Aorta (tissue), 5 donors: Measurements from ENCODE around the gene FAM193A. TPM values are rescaled to one million over a fixed set of nuclear protein-coding genes. Genes with fewer than 3 reads are reported as not detected.

Source experiments
- ATAC-seq: fragments of 200-7000 bp; cut with Tn5 transposase; one replicate; pipeline ENCODE4 v1.9.1; 2022; ENCODE audit warnings: moderate library complexity; ENCODE audit not compliant: low FRiP score
- DNase-seq, 2 donors: peaks; one replicate each; pipeline ENCODE4 v3.0.0-alpha.2; 2020
- H3K27ac ChIP-seq, 2 donors: one replicate each; pipeline ENCODE4 v1.5.1; 2013; ENCODE audit warnings: low read length in 2 of 2, mild to moderate bottlenecking in 2 of 2, moderate library complexity in 2 of 2, control low read depth in 1 of 2, inconsistent platforms in 1 of 2, low read depth in 1 of 2
- H3K27me3 ChIP-seq, 2 donors: one replicate each; pipeline ENCODE4 v1.6.1; 2013; ENCODE audit warnings: control low read depth in 1 of 2, low read length in 1 of 2, mild to moderate bottlenecking in 1 of 2, moderate library complexity in 1 of 2; ENCODE audit not compliant: insufficient read depth in 2 of 2, control insufficient read depth in 1 of 2
- H3K36me3 ChIP-seq, 2 donors: one replicate each; pipeline ENCODE4 v1.6.1; 2013; ENCODE audit warnings: control low read depth in 1 of 2, low read length in 1 of 2, mild to moderate bottlenecking in 1 of 2; ENCODE audit not compliant: insufficient read depth in 2 of 2, control insufficient read depth in 1 of 2
- H3K4me1 ChIP-seq, 2 donors: one replicate each; pipeline ENCODE4 v1.6.1; 2013; ENCODE audit warnings: low read length in 2 of 2, control low read depth in 1 of 2, mild to moderate bottlenecking in 1 of 2, moderate library complexity in 1 of 2; ENCODE audit not compliant: insufficient read depth in 2 of 2, control insufficient read depth in 1 of 2
- H3K4me3 ChIP-seq, 2 donors: one replicate each; pipeline ENCODE4 v1.5.1; 2013; ENCODE audit warnings: low read length in 2 of 2, control low read depth in 1 of 2, mild to moderate bottlenecking in 1 of 2
- H3K9me3 ChIP-seq: one replicate; pipeline ENCODE4 v1.6.1; 2013; ENCODE audit warnings: mild to moderate bottlenecking, low read length; ENCODE audit not compliant: control insufficient read depth
- WGBS, 2 donors: extraction: QIAGEN DNeasy Blood & Tissue Kit; methylation state at CpG; one replicate each; pipeline ENCODE4 v1.1.7; 2013; 5-methylcytosine and 5-hydroxymethylcytosine counted together
- intact Hi-C, 2 donors: fragments of 100-400 bp; cut with DNase I; formaldehyde crosslinking; loops; one replicate each; pipeline versions ENCODE4 v1.14.2 to v1.15.0; 2022
- polyA plus RNA-seq, 2 donors: library from polyadenylated mRNA; stranded (reverse); fragments of 200-250 nt; gene quantifications; one replicate each; pipeline ENCODE4 v1.2.3, GENCODE V29; 2013
- total RNA-seq, 2 donors: library from RNA; stranded (reverse); fragmentation: NEBNext Ultra II Directional; extraction: Animal tissue kit (Norgen Biotek cat#: 25700); gene quantifications; one replicate each; pipeline ENCODE4 v1.2.1, GENCODE V29; 2021
- donor health status: healthy with polysubstance abuse.
- donor health status: Bipolar disorder and iron deficiency.
- donor health status: DM: no; HTN: no; CAD: no.
- donor health status: DM: no; HTN: no; CAD: no.
- donor health status: DM: yes; HTN: yes; CAD: no.

Gene FAM193A
- total and polyA plus RNA-seq, 4 donors = 4.6 to 41.6 (median 18.5) TPM

DNA sequence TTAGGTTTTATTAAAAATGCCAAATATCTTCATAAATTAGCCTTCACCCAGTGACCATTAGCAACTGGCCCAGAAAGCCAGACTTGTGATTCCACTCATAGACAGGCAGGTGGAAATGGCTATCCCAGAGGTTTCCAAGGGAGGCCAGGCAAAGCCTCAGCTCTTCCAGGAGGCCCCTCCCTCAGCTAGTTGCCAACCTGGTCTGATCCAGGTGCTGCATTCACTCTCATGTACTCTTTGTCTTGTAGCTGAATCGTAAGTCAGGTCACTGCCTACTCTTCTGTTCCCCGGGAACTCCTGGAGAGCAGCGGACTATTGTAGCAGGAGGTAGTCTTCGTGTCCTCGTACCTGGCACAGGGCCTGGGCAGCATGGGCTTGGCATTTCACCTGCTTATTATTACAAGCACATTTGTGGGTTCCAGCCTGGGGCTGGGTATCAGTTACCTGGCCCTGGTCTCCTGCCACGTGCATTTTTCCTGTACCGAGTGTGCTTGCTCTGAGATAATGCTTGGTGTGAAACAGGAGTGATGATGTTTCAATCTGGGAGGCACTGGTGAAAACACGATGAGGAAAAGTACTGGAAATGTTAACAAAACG, 101.6 kb downstream of the FAM193A start:
- DNase-seq (peak in 1 of 2 donors; percentile 36), ATAC-seq (no peak)
- no peak overlapping the region for H3K4me3 ChIP-seq
- H3K27ac ChIP-seq = no peak overlapping the region
- H3K4me1 ChIP-seq = no peaks in the 10 kb centered on the region
- H3K27me3 ChIP-seq = no peaks in the 10 kb centered on the region
- no peaks in the 10 kb centered on the region for H3K9me3 ChIP-seq
- intact Hi-C loops = no loop called here
- peaks cover 5 to 6% of the 10 kb centered on the region in 2 donors for H3K36me3 ChIP-seq
- WGBS, 2 donors = 87 to 89% methylated on average over 9 of the region's 9 CpGs

DNA sequence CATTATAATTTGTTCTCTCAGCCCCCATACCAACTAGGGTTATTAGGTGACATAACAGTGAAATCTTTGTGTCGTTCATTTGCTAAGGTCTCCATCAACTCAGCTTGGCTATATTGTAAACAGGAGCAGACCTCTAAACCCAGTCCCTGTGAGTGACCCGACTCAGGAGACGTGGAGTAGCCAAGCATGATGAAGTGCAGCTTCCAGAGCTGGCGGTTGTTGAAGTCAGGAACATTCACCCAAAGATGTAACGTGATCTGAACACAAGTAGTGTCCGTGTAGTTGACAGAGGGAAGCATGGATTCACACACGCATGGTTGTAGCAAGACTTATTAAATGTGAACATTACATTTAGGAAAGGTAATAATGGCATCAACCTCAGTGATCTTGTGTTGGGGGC, 102.3 kb downstream of the FAM193A start:
- Histone ChIP-seq H3K4me1 (no peaks in the 10 kb centered on the region), H3K36me3 (peaks cover 5 to 6% of the 10 kb centered on the region in 2 donors), H3K27ac (no peak overlapping the region), H3K9me3 (no peaks in the 10 kb centered on the region), H3K4me3 (no peak overlapping the region), H3K27me3 (no peaks in the 10 kb centered on the region)
- no peak for ATAC-seq
- intact Hi-C loops = no loop called here
- 89 to 90% methylated on average over 7 of the region's 7 CpGs for WGBS, 2 donors
- DNase-seq = no peak

GRCh38 chr4:2642968-2643367, 106.5 kb downstream of the FAM193A start:
- ATAC-seq = no peak
- no peaks in the 10 kb centered on the region for H3K9me3 ChIP-seq
- H3K27ac ChIP-seq = no peak overlapping the region
- H3K4me1 ChIP-seq = no peaks in the 10 kb centered on the region
- DNase-seq = peak in 1 of 2 donors; percentile 24
- no peaks in the 10 kb centered on the region for H3K27me3 ChIP-seq
- WGBS, 2 donors = 90 to 92% methylated on average over 7 of the region's 7 CpGs
- intact Hi-C loops = no loop called here
- no peak overlapping the region for H3K4me3 ChIP-seq
- peaks cover 5 to 8% of the 10 kb centered on the region in 2 donors for H3K36me3 ChIP-seq

- peak in 1 of 2 donors; percentile 40 for DNase-seq
- Histone ChIP-seq H3K27me3 (no peaks in the 10 kb centered on the region), H3K4me1 (no peaks in the 10 kb centered on the region), H3K4me3 (no peak overlapping the region), H3K36me3 (peaks cover 7 to 10% of the 10 kb centered on the region in 2 donors), H3K9me3 (no peaks in the 10 kb centered on the region), H3K27ac (no peak overlapping the region)
- no peak for ATAC-seq
- WGBS, 2 donors = 84 to 88% methylated on average over 5 of the region's 5 CpGs
- intact Hi-C loops = no loop called here
Measured at GRCh38 chr4:2643555-2643954, 107.1 kb downstream of the FAM193A start.

- WGBS, 2 donors = 94 to 95% methylated on average over 22 of the region's 22 CpGs
- Histone ChIP-seq H3K9me3 (no peaks in the 10 kb centered on the region), H3K27me3 (no peaks in the 10 kb centered on the region), H3K4me1 (no peaks in the 10 kb centered on the region), H3K36me3 (peaks cover 2 to 9% of the 10 kb centered on the region in 2 donors), H3K27ac (no peak overlapping the region), H3K4me3 (no peak overlapping the region)
- intact Hi-C loops = no loop called here
- ATAC-seq = no peak
- DNase-seq = peak in 1 of 2 donors; percentile 43
Measured at GRCh38 chr4:2646396-2647149, 110.1 kb downstream of the FAM193A start.

GRCh38 chr4:2647403-2648158, 111.1 kb downstream of the FAM193A start:
- ATAC-seq = no peak
- DNase-seq = peak in 1 of 2 donors; percentile 52

DNA sequence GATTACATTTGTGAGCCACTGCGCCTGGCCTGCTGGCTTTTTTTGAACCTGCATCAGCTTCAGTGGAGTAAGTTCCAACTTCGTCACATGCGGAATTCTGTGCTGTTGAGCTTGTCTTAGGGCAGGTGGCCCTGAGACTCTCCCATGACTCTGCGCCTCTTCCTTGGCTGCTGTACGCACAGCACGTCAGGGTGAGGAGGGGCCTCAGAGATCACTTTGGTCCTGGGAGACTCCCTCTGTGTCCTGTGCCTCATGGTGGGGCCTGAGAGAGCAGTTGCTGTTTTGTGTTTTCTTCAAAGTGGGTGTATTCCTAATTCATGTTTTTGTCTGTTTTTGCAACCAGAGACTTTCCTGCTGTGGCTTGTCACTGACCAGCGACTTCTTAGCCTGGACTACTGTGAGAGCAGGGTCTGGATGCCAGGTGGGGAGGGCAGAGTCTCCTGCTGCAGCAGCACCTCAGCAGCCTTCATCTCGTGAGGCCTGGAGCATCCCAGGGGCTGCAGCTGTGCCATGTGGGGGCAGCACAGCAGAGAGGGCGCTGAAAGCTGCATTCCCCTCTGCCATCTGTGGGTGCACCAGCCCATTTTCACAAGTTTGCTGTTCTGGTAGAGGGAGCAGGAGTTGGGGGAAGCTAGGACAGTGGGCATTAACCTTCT, 111.8 kb downstream of the FAM193A start:
- Histone ChIP-seq H3K4me1 (no peaks in the 10 kb centered on the region), H3K27ac (no peak overlapping the region), H3K9me3 (no peaks in the 10 kb centered on the region), H3K4me3 (no peak overlapping the region), H3K27me3 (no peaks in the 10 kb centered on the region), H3K36me3 (peaks cover 2 to 9% of the 10 kb centered on the region in 2 donors)
- DNase-seq (peak in 1 of 2 donors; percentile 38), ATAC-seq (no peak)
- intact Hi-C loops = no loop called here
- 90 to 94% methylated on average over 9 of the region's 9 CpGs for whole genome bisulfite sequencing, 2 donors

More at GRCh38 chr4:2647403-2648158, 111.1 kb downstream of the FAM193A start:
- 90% methylated on average over 10 of the region's 10 CpGs for whole genome bisulfite sequencing, 2 donors
- H3K36me3 ChIP-seq = peaks cover 2 to 9% of the 10 kb centered on the region in 2 donors
- H3K27me3 ChIP-seq = no peaks in the 10 kb centered on the region
- no peaks in the 10 kb centered on the region for H3K4me1 ChIP-seq
- no peak overlapping the region for H3K27ac ChIP-seq
- intact Hi-C loops = no loop called here
- no peak overlapping the region for H3K4me3 ChIP-seq
- no peaks in the 10 kb centered on the region for H3K9me3 ChIP-seq

DNA sequence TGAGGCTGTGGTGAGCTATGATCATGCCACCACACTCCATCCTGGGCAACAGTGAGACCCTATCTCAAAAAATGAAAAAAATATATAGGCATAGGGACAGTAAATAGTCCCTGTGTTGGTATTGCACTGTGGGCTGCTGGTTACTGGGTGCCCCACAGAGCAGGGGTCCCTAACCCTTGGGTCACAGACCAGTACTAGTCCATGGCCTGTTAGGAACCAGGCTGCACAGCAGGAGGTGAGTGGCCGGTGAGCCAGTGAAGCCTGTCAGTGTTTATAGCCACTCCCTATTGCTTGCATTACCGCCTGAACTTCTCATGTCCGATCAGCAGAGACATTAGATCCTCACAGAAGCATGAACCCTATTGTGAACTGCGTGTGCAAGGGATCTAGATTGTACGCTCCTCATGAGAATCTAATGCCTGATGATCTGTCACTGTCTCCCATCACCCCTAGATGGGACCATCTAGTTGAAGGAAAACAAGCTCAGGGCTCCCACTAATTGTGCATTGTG, 113.2 kb downstream of the FAM193A start:
- 91 to 95% methylated on average over 5 of the region's 5 CpGs for WGBS, 2 donors
- peaks cover 2 to 9% of the 10 kb centered on the region in 2 donors for H3K36me3 ChIP-seq
- no peak overlapping the region for H3K27ac ChIP-seq
- no peak overlapping the region for H3K4me3 ChIP-seq
- intact Hi-C loops = no loop called here
- H3K9me3 ChIP-seq = no peaks in the 10 kb centered on the region
- DNase-seq = peak in 1 of 2 donors; percentile 35
- H3K27me3 ChIP-seq = no peaks in the 10 kb centered on the region
- ATAC-seq = no peak
- H3K4me1 ChIP-seq = no peaks in the 10 kb centered on the region
